GM19455 (cell line): ENCODE data around the gene DZIP1L.

Source experiments
- ATAC-seq: cut with Tn5 transposase; IDR thresholded peaks from one replicate; pipeline ENCODE4 v1.9.1; 2021; ENCODE audit not compliant: unreplicated experiment

Gene DZIP1L

GRCh38 chr3:138070006-138070405 lies 45.4 kb downstream of the DZIP1L start:
- no peak for ATAC-seq

- peak; percentile 76 for ATAC-seq
These were observed 46.7 kb downstream of the DZIP1L start for GRCh38 chr3:138068579-138069174.

GRCh38 chr3:138068046-138068445 lies 47.4 kb downstream of the DZIP1L start:
- ATAC-seq = no peak

DNA sequence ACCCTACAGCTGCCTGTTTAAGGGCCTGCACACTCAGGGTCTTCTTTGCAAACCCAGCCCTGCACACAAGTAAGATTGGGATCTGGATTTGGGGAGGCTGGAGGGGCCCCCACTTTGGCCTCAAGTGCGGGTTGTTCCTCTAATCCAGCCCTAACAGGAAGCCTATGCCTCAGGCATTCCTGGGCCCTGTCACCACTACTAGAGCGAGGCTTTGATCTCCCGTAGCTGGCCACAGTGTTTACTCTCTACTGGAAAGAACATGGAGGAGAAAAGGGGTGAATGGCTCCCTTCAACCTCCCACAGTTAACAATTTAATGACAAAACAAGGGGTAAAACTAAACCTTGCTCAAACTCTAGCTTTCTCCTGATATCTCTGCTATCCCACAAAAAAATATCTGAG lies 48.4 kb downstream of the DZIP1L start:
- no peak for ATAC-seq

GRCh38 chr3:138066383-138066782 lies 49.0 kb downstream of the DZIP1L start:
- peak; percentile 71 for ATAC-seq

DNA sequence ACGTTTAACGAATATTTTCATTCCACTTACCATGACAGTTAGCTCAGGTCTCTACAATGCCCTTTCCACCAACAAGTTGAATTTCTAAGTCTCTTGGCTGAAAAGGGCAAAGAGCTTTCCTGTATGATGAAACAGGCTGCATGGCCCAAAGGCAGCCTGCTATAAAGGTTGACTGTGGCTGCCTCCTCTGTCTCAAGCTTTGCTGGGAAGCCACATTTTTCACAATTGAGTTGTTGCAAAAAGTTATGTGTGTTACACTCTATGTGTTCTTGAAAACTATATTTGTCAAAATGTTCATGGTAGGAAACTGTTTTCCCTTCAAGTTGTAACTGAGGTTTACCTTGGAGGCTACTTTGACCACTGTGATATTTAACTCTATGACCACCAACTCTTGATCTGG lies 49.5 kb downstream of the DZIP1L start:
- ATAC-seq = peak; percentile 1

DNA sequence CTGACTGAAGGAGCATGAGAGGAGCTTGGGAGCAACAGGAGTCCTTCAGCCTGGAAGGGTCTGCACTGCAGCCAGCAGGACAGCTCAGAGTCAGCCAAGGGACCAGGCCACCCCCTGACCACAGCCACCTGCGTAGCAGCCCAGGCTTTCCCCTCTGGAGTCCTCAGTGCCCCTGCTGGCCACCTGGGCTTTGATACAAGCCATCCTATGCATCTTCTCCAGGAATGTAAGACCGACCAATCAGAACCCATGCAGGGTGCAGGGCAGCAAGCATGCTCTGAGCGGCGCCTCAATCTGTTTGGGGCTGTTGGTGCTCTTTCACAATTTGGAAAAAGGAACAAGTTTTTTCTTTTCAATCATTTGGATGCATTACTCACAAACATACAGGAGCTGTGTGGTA lies 52.0 kb downstream of the DZIP1L start:
- ATAC-seq = no peak

GRCh38 chr3:138062626-138063025 lies 52.8 kb downstream of the DZIP1L start:
- no peak for ATAC-seq

DNA sequence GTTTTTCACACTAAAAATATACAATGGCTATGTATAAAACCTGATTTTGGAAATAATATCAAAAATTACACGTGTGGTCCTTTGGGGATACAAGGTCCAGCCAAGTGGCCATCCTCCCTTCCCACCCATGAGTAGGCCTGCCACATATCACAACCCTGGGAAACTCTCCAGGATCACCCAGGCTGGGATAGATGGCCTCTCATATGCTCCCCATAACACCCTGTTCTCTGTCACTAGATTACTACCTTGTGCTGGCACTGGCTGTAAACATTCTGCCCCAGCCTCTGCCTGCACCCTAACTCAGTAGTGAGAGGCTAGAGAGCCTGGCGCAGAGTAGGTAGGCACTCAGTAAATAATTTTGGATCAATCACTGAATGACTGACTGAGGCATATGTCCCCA lies 53.4 kb downstream of the DZIP1L start:
- no peak for ATAC-seq

- no peak for ATAC-seq
These were observed 54.6 kb downstream of the DZIP1L start for GRCh38 chr3:138060792-138061191.

DNA sequence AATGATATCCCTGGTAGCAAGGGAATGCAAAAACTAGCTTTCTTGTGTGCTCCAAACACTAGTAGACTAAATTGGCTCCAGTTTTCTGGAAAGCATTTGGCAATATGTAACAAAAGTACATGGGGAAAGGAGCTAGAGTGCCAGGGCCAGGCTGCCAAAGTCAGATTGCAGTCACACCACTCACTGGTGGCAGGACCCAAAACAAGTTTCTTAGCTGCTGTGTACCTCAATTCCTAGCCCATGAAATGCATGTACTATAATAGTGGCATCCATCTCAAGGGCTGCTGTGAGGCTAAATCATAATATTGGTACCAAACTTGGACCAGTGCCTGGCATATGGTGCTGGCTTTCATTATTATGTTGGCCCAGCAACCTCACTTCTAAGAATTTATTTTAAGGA lies 56.1 kb downstream of the DZIP1L start:
- ATAC-seq = no peak

- no peak for ATAC-seq
These were observed 58.0 kb downstream of the DZIP1L start for GRCh38 chr3:138057384-138057783.

- no peak for ATAC-seq
These were observed 61.4 kb downstream of the DZIP1L start for GRCh38 chr3:138054057-138054456.

DNA sequence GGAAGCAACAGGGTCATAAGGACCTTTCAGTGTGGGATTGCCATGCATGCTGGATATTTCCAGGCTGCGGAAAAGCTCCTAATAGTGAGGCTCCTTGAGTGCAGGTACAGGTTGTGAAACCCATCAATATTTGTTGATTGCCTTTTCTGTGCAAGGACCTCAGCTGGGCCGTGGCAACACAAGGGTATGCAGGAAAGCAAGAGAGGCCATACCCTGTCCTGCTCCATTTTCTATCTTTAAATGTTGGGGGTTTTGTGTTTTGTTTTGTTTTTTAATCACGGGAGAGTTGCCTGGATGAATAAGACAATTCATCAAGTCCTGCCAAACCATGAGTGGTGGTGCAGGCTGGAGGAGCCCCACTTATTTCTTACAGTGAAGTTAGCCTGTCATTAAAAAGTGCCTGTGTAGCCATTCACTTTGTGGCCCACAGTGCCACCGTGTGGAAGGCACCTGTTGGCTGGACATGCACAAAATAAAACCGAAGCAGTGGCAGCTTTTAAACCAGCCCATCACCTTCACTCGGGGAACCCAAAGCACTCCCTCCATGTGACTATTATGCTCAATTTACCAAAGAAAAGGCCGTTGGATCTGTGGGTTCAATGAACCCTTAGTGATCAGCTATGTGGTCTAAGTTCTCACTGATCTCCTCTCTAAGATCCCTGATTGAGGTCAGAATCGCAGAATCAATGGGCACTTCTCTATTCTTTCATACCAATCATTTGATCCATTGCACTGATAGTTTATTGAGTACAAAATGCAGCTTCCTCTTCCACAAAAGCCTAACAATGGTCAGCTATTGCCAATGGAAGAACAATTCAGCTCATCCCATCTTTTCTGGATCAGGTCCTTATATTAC lies 63.2 kb downstream of the DZIP1L start:
- peak; percentile 79 for ATAC-seq

DNA sequence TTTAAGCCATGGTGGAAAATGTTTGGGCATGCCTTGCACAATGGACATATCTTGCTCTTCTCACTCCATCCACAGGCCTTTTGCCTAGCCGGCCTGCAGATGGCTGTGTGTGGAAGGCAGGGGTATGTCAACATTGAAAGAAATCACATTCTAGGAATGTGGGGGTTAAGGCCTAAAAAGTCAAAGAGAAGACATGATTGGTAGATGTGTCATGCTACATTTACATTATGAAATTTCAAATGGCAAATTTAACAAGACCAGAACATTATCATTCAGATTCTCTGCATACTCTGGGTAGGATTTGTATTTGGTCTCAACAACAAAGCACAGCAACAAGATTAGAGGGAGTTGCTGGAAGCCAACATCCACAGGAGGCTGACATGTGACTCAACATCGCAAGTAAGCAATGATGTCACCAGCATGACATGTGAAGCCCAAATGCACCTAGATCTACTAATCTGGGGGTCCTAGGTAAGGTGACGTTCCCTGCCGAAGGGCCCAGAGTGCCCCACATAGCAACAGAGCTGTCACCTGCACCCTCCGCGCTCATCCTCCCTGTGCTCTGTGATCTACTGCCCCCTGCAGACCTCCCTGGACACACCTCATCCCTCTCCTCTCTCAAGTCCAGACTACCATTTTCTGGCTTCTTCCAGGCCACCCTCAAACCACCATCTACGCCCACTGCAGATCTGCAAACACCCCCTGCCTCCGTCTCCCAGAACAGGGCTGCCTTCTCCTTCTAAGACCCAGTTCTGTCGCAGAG lies 66.1 kb downstream of the DZIP1L start:
- no peak for ATAC-seq

DNA sequence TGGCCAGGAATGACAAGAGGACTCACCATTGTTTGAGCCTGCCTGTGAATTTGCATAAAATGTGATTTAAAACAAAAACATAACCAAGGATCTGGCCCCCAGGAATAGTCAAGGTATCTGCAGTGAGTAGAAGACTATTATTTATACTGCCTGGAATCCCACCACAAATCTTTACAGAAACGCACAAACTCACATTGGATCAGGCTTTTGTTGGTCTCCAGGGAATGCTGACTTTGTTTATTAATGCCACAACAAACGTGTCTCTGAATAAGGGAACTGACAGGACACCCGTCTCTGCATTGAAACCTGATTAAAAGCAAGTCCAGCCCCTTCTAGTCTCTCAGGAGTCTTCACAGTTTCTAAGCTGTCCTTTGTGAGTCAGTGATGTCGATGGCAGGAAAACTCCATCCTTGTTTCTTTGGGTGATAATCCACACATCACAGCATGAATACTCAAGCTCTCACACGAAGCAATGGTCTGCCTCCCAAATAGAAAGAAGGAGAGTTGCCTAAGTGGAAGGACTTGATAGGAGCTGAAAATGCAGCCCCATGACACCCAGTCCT lies 67.7 kb downstream of the DZIP1L start:
- no peak for ATAC-seq

GRCh38 chr3:138046955-138047354 lies 68.5 kb downstream of the DZIP1L start:
- no peak for ATAC-seq

- ATAC-seq = no peak
These were observed 69.3 kb downstream of the DZIP1L start for GRCh38 chr3:138046085-138046484.

GRCh38 chr3:138043266-138044029 lies 72.0 kb downstream of the DZIP1L start:
- no peak for ATAC-seq

DNA sequence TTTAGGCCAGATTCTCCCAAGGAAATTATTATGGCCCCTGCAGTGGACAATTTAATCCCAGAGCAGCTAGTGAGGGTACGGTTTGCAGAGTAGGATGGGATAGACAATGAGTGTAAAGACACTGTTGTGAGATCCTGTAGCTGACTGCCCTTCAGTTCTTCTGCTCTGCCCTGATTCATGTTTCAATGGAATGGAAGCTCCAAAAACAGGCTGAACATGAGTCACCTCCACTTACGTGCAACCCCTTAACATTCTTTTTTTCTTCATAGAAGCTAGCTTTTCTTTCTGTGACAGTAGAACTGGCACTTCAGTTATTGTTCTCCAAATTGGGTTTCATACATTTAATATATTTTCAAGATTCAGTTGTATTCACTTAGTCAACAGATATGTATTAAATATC lies 73.4 kb downstream of the DZIP1L start:
- no peak for ATAC-seq
